GM23338 (cell line): ENCODE data around the gene DCST2. TPM values are rescaled to one million over a fixed set of nuclear protein-coding genes. Genes with fewer than 3 reads are reported as not detected.

Experiments
- ATAC-seq: fragments of 200-7000 bp; cut with Tn5 transposase; 3 replicates; pipeline ENCODE4 v1.9.1; 2020
- DNase-seq: peaks from one replicate; pipeline ENCODE4 v3.0.0-alpha.2; 2015; ENCODE audit warnings: low spot score
- H2AFZ ChIP-seq: fragments of 200-600 bp; sonication (generic); 2 replicates; pipeline ENCODE4 v1.8.0; 2016; ENCODE audit warnings: antibody characterized with exemption, mild to moderate bottlenecking, moderate library complexity
- H3F3A ChIP-seq: fragments of 200-600 bp; sonication (generic); replicated peaks from 2 replicates; pipeline ENCODE4 v1.8.0; 2017; ENCODE audit warnings: antibody characterized with exemption, mixed run types, low read depth
- H3K27ac ChIP-seq: fragments of 200-600 bp; sonication (generic); 2 replicates; pipeline ENCODE4 v1.6.1; 2016; ENCODE audit warnings: low read depth
- H3K27me3 ChIP-seq: fragments of 200-600 bp; sonication (generic); 2 replicates; pipeline ENCODE4 v1.8.0; 2016; ENCODE audit warnings: mild to moderate bottlenecking, mixed run types, moderate library complexity; ENCODE audit not compliant: insufficient read depth
- H3K36me3 ChIP-seq: fragments of 200-600 bp; sonication (generic); 2 replicates; pipeline ENCODE4 v1.8.0; 2016; ENCODE audit warnings: mild to moderate bottlenecking; ENCODE audit not compliant: insufficient read depth
- H3K4me1 ChIP-seq: fragments of 200-600 bp; sonication (generic); 2 replicates; pipeline ENCODE4 v1.8.0; 2016; ENCODE audit warnings: mild to moderate bottlenecking, moderate library complexity; ENCODE audit not compliant: insufficient read depth
- H3K4me2 ChIP-seq: fragments of 200-600 bp; sonication (generic); 2 replicates; pipeline ENCODE4 v1.7.1; 2017; ENCODE audit warnings: mixed run types
- H3K4me3 ChIP-seq: fragments of 200-600 bp; sonication (generic); 2 replicates; pipeline ENCODE4 v1.6.1; 2016; ENCODE audit warnings: mixed run types
- H3K79me2 ChIP-seq: fragments of 200-600 bp; sonication (generic); replicated peaks from 2 replicates; pipeline ENCODE4 v1.8.0; 2017; ENCODE audit warnings: mild to moderate bottlenecking; ENCODE audit not compliant: insufficient read depth
- H3K9me2 ChIP-seq: fragments of 200-600 bp; sonication (generic); 2 replicates; pipeline ENCODE4 v1.8.0; 2017; ENCODE audit not compliant: insufficient read depth
- H4K20me1 ChIP-seq: fragments of 200-600 bp; sonication (generic); replicated peaks from 2 replicates; pipeline ENCODE4 v1.8.0; 2017; ENCODE audit warnings: mild to moderate bottlenecking; ENCODE audit not compliant: insufficient read depth
- H3K27ac Mint-ChIP-seq: 2 replicates; pipeline ENCODE4 v1.8.0; 2020; ENCODE audit warnings: inconsistent platforms, mild to moderate bottlenecking, moderate library complexity, mixed read lengths
- H3K27me3 Mint-ChIP-seq: 3 replicates; pipeline ENCODE4 v1.8.0; 2022; ENCODE audit warnings: low read depth, mild to moderate bottlenecking, moderate library complexity, mixed read lengths, inconsistent platforms; ENCODE audit not compliant: insufficient read depth, poor library complexity
- H3K36me3 Mint-ChIP-seq: 3 replicates; pipeline ENCODE4 v1.8.0; 2021; ENCODE audit warnings: low read depth, mild to moderate bottlenecking, inconsistent platforms, moderate library complexity, mixed read lengths
- H3K4me1 Mint-ChIP-seq: 3 replicates; pipeline ENCODE4 v1.8.0; 2020; ENCODE audit warnings: mild to moderate bottlenecking, inconsistent platforms, mixed read lengths
- H3K4me3 Mint-ChIP-seq: 3 replicates; pipeline ENCODE4 v1.8.0; 2021; ENCODE audit warnings: moderate library complexity, mild to moderate bottlenecking, inconsistent platforms, mixed read lengths
- H3K9me3 Mint-ChIP-seq: 3 replicates; pipeline ENCODE4 v1.8.0; 2020; ENCODE audit warnings: moderate library complexity, mild to moderate bottlenecking, inconsistent platforms, mixed read lengths
- EZH2phosphoT487 ChIP-seq: fragments of 200-600 bp; sonication (generic); IDR thresholded peaks from one replicate; pipeline ENCODE4 v1.8.1; 2018; ENCODE audit warnings: antibody characterized with exemption; ENCODE audit not compliant: unreplicated experiment
- JUNB ChIP-seq: IDR thresholded peaks from one replicate; pipeline ENCODE4 v1.6.1; 2016; ENCODE audit warnings: antibody characterized with exemption; ENCODE audit not compliant: unreplicated experiment
- NANOG ChIP-seq: IDR thresholded peaks from 2 replicates; pipeline ENCODE4 v1.6.1; 2016; ENCODE audit warnings: antibody characterized with exemption, borderline replicate concordance
- POLR2AphosphoS5 ChIP-seq: IDR thresholded peaks from 2 replicates; pipeline ENCODE4 v1.6.1; 2016; ENCODE audit warnings: antibody characterized with exemption, low read depth
- polyA plus RNA-seq: library from polyadenylated mRNA; unstranded; fragments of >200 nt; fragmentation: Nextera tagmentation; extraction: Ambion mirVana; gene quantifications from 2 replicates; pipeline ENCODE4 v1.2.1, GENCODE V29; 2016
- total RNA-seq: library from RNA; depleted of rRNA; stranded (reverse); fragments of >200 nt; shearing (Covaris generic); gene quantifications from 2 replicates; pipeline ENCODE4 v1.2.3, GENCODE V29; 2014
- TF ChIP-seq, protein P1 (sequence below): IDR thresholded peaks from 2 replicates; pipeline ENCODE4 v1.6.1; 2016; ENCODE audit warnings: antibody characterized with exemption
- TF ChIP-seq, protein P2 (sequence below), 2 experiments: fragments of 200-600 bp in 1 of 2; sonication (generic) in 1 of 2; conservative IDR thresholded peaks; 2 replicates each; pipeline versions ENCODE4 v1.5.1 to v1.6.1; 2016 to 2017; ENCODE audit warnings: antibody characterized with exemption in 2 of 2, low read depth in 2 of 2, mild to moderate bottlenecking in 2 of 2, moderate library complexity in 1 of 2
- TF ChIP-seq, protein P3 (sequence below): fragments of 250-450 bp; sonication (Bioruptor Pico); IDR thresholded peaks from 2 replicates; pipeline ENCODE4 v1.5.0; 2020; ENCODE audit warnings: mild to moderate bottlenecking, moderate library complexity

Gene DCST2
- total and polyA plus RNA-seq, 2 experiments from 2014 or later = 0.78 TPM; not detected in 1

DNA sequence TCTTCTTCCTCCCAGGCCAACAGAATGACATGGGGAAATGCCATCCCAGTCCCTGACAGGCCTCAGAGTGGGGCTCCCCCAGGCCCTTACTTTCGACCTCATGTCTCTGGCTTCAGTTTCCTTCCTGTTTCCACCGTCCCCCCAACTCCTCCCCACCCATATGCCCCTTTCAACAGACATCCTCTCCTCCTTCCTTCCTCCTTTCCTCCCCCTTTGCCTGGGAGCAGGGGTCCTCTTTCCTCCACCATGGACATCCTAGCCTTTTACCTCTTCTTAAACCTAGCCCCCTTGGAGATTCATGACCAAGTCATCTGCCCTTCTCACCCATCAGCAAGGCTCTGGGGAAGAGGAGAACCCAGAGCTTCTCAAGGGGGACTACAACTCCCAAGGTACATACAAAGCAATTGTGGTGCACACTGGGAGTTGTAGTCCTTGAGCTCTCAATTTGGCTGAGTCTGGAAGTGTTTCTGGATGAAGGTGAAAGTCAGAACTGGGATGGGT lies 26.9 kb downstream of the DCST2 start:
- Histone ChIP-seq H4K20me1 (peaks cover 4% of the 10 kb centered on the region; the same call in 1 of the 2 replicates), H3K79me2 (peaks cover 44% of the 10 kb centered on the region), H3K36me3 (no peaks in the 10 kb centered on the region), H3K9me2 (no peaks in the 10 kb centered on the region), H3K4me3 (no peak overlapping the region), H2AFZ (no peak overlapping the region), H3K4me2 (no peak overlapping the region), H3K4me1 (peaks cover 40% of the 10 kb centered on the region), H3K27me3 (no peaks in the 10 kb centered on the region), H3F3A (peaks cover 4% of the 10 kb centered on the region; the same call in 1 of the 2 replicates), H3K27ac (no peak overlapping the region)
- peaks cover 57% of the 10 kb centered on the region for H3K4me1 Mint-ChIP-seq
- peaks cover 4% of the 10 kb centered on the region; the same call in 1 of the 3 replicates for H3K36me3 Mint-ChIP-seq
- ATAC-seq (no peak), DNase-seq (peak; percentile 65)
- peak overlapping the region; percentile 5; the same call in 1 of the 3 replicates for H3K4me3 Mint-ChIP-seq
- H3K27me3 Mint-ChIP-seq = peaks cover 21% of the 10 kb centered on the region
- TF ChIP-seq NANOG = no peak
- TF ChIP-seq, protein P1, sequence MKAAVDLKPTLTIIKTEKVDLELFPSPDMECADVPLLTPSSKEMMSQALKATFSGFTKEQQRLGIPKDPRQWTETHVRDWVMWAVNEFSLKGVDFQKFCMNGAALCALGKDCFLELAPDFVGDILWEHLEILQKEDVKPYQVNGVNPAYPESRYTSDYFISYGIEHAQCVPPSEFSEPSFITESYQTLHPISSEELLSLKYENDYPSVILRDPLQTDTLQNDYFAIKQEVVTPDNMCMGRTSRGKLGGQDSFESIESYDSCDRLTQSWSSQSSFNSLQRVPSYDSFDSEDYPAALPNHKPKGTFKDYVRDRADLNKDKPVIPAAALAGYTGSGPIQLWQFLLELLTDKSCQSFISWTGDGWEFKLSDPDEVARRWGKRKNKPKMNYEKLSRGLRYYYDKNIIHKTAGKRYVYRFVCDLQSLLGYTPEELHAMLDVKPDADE = peak; percentile 96
- no peaks in the 10 kb centered on the region for H3K9me3 Mint-ChIP-seq
- 0 out of 2 replicates have a peak overlapping the region, but pooled peaks have one; percentile 11 for H3K27ac Mint-ChIP-seq

DNA sequence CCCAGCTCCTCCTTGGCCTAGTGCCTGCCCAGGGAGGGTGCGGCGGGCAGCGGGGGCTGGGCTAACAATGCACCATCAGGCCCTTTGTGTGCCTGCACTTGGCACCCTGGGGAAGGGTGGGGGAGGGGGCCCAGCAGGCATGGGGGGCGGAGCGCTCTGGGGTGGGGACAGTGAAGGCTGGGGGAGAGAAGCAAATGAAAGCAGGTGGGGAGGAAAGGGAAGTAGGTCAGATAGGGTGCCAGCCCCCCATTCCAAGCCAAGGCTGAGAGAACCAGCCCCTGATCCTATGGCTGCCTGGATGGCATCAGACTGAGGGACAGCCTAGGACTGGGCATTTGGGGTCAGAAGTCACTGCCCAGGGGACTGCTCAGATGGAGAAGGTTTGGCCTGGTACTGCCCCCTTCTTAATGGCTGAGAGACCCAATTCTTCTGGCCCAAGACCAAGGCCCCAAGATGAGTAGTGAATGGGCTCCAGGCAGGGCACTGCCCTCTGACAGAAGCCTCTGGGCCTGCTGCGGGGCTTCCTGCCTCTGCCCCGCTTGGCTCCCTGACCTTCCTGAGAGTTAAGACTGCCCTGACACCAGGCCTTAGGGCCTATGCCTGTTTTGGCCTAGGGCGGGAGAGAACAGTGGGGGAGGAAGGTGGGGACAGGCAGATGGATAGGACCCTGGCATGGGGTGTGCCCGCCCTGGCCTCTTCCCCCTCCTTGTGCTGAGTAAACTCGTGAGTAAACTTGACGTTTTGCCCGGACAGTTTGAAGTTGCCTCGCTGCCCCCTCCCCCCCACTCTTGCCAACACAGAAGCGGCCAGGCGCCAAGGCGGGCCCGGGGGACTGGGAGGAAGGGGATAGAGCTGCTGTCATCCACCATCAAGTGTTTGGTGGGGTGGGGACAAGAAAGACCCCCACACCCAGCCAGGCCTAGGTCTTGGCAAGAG lies 28.2 kb downstream of the DCST2 start:
- peak overlapping the region; percentile 96 for H3K4me2 ChIP-seq
- H4K20me1 ChIP-seq = peaks cover 4% of the 10 kb centered on the region; the same call in 1 of the 2 replicates
- H3K36me3 ChIP-seq = no peaks in the 10 kb centered on the region
- ATAC-seq = no peak
- H3K4me3 Mint-ChIP-seq = peak overlapping the region; percentile 92
- no peaks in the 10 kb centered on the region for H3K27me3 ChIP-seq
- H3K27me3 Mint-ChIP-seq = peaks cover 23% of the 10 kb centered on the region
- H2AFZ ChIP-seq = no peak overlapping the region
- H3K4me1 ChIP-seq = peaks cover 35% of the 10 kb centered on the region
- TF ChIP-seq, protein P2, sequence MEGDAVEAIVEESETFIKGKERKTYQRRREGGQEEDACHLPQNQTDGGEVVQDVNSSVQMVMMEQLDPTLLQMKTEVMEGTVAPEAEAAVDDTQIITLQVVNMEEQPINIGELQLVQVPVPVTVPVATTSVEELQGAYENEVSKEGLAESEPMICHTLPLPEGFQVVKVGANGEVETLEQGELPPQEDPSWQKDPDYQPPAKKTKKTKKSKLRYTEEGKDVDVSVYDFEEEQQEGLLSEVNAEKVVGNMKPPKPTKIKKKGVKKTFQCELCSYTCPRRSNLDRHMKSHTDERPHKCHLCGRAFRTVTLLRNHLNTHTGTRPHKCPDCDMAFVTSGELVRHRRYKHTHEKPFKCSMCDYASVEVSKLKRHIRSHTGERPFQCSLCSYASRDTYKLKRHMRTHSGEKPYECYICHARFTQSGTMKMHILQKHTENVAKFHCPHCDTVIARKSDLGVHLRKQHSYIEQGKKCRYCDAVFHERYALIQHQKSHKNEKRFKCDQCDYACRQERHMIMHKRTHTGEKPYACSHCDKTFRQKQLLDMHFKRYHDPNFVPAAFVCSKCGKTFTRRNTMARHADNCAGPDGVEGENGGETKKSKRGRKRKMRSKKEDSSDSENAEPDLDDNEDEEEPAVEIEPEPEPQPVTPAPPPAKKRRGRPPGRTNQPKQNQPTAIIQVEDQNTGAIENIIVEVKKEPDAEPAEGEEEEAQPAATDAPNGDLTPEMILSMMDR (conservative IDR thresholded peaks at IDR 0.05; ENCODE audit: low read depth in 2 of 2) = no peak
- TF ChIP-seq JUNB (no peak), EZH2phosphoT487 (no peak), POLR2AphosphoS5 (no peak)
- TF ChIP-seq, protein P3, sequence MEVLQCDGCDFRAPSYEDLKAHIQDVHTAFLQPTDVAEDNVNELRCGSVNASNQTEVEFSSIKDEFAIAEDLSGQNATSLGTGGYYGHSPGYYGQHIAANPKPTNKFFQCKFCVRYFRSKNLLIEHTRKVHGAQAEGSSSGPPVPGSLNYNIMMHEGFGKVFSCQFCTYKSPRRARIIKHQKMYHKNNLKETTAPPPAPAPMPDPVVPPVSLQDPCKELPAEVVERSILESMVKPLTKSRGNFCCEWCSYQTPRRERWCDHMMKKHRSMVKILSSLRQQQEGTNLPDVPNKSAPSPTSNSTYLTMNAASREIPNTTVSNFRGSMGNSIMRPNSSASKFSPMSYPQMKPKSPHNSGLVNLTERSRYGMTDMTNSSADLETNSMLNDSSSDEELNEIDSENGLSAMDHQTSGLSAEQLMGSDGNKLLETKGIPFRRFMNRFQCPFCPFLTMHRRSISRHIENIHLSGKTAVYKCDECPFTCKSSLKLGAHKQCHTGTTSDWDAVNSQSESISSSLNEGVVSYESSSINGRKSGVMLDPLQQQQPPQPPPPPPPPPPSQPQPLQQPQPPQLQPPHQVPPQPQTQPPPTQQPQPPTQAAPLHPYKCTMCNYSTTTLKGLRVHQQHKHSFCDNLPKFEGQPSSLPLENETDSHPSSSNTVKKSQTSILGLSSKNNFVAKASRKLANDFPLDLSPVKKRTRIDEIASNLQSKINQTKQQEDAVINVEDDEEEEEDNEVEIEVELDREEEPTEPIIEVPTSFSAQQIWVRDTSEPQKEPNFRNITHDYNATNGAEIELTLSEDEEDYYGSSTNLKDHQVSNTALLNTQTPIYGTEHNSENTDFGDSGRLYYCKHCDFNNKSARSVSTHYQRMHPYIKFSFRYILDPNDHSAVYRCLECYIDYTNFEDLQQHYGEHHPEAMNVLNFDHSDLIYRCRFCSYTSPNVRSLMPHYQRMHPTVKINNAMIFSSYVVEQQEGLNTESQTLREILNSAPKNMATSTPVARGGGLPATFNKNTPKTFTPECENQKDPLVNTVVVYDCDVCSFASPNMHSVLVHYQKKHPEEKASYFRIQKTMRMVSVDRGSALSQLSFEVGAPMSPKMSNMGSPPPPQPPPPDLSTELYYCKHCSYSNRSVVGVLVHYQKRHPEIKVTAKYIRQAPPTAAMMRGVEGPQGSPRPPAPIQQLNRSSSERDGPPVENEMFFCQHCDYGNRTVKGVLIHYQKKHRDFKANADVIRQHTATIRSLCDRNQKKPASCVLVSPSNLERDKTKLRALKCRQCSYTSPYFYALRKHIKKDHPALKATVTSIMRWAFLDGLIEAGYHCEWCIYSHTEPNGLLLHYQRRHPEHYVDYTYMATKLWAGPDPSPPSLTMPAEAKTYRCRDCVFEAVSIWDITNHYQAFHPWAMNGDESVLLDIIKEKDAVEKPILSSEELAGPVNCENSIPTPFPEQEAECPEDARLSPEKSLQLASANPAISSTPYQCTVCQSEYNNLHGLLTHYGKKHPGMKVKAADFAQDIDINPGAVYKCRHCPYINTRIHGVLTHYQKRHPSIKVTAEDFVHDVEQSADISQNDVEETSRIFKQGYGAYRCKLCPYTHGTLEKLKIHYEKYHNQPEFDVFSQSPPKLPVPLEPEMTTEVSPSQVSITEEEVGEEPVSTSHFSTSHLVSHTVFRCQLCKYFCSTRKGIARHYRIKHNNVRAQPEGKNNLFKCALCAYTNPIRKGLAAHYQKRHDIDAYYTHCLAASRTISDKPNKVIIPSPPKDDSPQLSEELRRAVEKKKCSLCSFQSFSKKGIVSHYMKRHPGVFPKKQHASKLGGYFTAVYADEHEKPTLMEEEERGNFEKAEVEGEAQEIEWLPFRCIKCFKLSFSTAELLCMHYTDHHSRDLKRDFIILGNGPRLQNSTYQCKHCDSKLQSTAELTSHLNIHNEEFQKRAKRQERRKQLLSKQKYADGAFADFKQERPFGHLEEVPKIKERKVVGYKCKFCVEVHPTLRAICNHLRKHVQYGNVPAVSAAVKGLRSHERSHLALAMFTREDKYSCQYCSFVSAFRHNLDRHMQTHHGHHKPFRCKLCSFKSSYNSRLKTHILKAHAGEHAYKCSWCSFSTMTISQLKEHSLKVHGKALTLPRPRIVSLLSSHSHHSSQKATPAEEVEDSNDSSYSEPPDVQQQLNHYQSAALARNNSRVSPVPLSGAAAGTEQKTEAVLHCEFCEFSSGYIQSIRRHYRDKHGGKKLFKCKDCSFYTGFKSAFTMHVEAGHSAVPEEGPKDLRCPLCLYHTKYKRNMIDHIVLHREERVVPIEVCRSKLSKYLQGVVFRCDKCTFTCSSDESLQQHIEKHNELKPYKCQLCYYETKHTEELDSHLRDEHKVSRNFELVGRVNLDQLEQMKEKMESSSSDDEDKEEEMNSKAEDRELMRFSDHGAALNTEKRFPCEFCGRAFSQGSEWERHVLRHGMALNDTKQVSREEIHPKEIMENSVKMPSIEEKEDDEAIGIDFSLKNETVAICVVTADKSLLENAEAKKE (CRISPR knock-in tag) = no peak
- no peaks in the 10 kb centered on the region for H3K9me3 Mint-ChIP-seq
- peak overlapping the region; percentile 48; the same call in 1 of the 2 replicates for H3K27ac Mint-ChIP-seq
- H3K4me1 Mint-ChIP-seq = peaks cover 48% of the 10 kb centered on the region
- no peak for DNase-seq
- H3F3A ChIP-seq = peaks cover 8% of the 10 kb centered on the region; the same call in 1 of the 2 replicates
- H3K79me2 ChIP-seq = peaks cover 42% of the 10 kb centered on the region
- H3K36me3 Mint-ChIP-seq = peaks cover 4% of the 10 kb centered on the region; the same call in 1 of the 3 replicates
- no peaks in the 10 kb centered on the region for H3K9me2 ChIP-seq
- peak overlapping the region; percentile 96 for H3K4me3 ChIP-seq
- H3K27ac ChIP-seq = no peak overlapping the region
